Mammary epithelial cell (primary cell): Measurements from ENCODE around the gene AKAP6.

Experiments
- EZH2 ChIP-seq: IDR thresholded peaks from 2 replicates; pipeline ENCODE4 v1.6.1; 2012; ENCODE audit warnings: low read length, inconsistent platforms, borderline replicate concordance
- TF ChIP-seq, protein P1 (sequence below), 2 donors: IDR thresholded peaks in 1 of 2; conservative IDR thresholded peaks in 1 of 2; 2 replicates each; pipeline ENCODE4 v1.5.1; 2011 to 2012; ENCODE audit warnings: inconsistent platforms in 2 of 2, low read length in 2 of 2, mild to moderate bottlenecking in 2 of 2, control low read depth in 1 of 2, low read depth in 1 of 2; ENCODE audit not compliant: insufficient read depth in 1 of 2; ENCODE audit errors: extremely low read depth in 1 of 2

DNA sequence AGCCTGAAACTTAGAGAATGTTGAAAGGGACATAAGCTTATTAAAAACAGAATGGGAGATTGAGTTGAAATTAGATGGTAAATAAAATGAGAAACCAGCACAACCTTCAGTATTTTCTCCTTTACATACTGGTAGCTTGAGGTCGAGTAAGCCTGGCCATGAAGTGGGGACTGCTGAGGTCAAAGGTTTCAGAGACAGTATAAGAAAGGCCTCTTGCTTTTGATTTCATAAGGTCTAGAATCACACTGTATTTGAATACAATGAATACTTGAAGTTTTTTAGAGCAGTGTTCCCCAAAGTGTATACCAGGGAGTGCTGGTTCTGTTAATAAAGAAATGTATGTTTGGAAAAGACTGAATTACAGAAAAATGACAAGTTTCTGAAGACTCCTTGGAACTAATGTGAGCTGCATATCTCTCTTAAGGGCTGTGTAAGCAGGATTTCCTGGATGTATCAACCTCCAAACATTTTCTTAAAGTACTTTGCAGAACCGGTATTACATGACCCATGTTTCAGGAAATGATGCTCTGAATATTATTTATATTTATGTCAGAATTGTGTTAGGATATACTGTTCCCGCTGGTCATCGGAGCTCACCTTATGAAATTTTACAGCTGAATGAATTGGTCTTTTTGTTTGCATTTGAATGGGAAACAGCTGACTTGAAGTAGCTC is 85.0 kb downstream of the AKAP6 start:
- TF ChIP-seq, protein P1, sequence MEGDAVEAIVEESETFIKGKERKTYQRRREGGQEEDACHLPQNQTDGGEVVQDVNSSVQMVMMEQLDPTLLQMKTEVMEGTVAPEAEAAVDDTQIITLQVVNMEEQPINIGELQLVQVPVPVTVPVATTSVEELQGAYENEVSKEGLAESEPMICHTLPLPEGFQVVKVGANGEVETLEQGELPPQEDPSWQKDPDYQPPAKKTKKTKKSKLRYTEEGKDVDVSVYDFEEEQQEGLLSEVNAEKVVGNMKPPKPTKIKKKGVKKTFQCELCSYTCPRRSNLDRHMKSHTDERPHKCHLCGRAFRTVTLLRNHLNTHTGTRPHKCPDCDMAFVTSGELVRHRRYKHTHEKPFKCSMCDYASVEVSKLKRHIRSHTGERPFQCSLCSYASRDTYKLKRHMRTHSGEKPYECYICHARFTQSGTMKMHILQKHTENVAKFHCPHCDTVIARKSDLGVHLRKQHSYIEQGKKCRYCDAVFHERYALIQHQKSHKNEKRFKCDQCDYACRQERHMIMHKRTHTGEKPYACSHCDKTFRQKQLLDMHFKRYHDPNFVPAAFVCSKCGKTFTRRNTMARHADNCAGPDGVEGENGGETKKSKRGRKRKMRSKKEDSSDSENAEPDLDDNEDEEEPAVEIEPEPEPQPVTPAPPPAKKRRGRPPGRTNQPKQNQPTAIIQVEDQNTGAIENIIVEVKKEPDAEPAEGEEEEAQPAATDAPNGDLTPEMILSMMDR (conservative IDR thresholded peaks at IDR 0.05 in 1 of 2, IDR thresholded peaks at IDR 0.05 in 1 of 2; ENCODE audit: extremely low read depth in 1 of 2, insufficient read depth in 1 of 2, low read depth in 1 of 2, low read length in 2 of 2) = no peak
- no peak for TF ChIP-seq EZH2
